DOHH2 (cell line): ENCODE data around the gene DNASE1L1.

Experiments used
- H3F3A ChIP-seq: fragments of 200-600 bp; sonication (generic), shearing (Covaris generic); 2 replicates; pipeline ENCODE4 v1.6.0; 2016; ENCODE audit warnings: antibody characterized with exemption, mild to moderate bottlenecking; ENCODE audit not compliant: control insufficient read depth, insufficient read depth
- H3K27ac ChIP-seq: fragments of 200-600 bp; sonication (generic); 2 replicates; pipeline ENCODE4 v1.5.1; 2014; ENCODE audit warnings: low read depth, mild to moderate bottlenecking, low read length, moderate library complexity
- H3K27me3 ChIP-seq: fragments of 200-600 bp; sonication (generic); 2 replicates; pipeline ENCODE4 v1.6.1; 2014; ENCODE audit warnings: mild to moderate bottlenecking, low read length, mixed read lengths; ENCODE audit not compliant: control insufficient read depth
- H3K36me3 ChIP-seq: fragments of 200-600 bp; sonication (generic); 2 replicates; pipeline ENCODE4 v1.6.1; 2014; ENCODE audit warnings: mild to moderate bottlenecking, low read length, moderate library complexity, mixed read lengths; ENCODE audit not compliant: control insufficient read depth
- H3K4me1 ChIP-seq: fragments of 200-600 bp; sonication (generic); 2 replicates; pipeline ENCODE4 v1.6.1; 2014; ENCODE audit warnings: mild to moderate bottlenecking, low read length, mixed read lengths; ENCODE audit not compliant: control insufficient read depth
- H3K4me2 ChIP-seq: fragments of 200-600 bp; sonication (generic); 2 replicates; pipeline ENCODE4 v1.6.0; 2014; ENCODE audit warnings: mild to moderate bottlenecking, low read length, moderate library complexity
- H3K4me3 ChIP-seq: fragments of 200-600 bp; sonication (generic); 2 replicates; pipeline ENCODE4 v1.5.1; 2014; ENCODE audit warnings: mild to moderate bottlenecking, low read length, mixed read lengths
- H3K79me2 ChIP-seq: fragments of 200-600 bp; sonication (generic); 2 replicates; pipeline ENCODE4 v1.6.1; 2014; ENCODE audit warnings: mild to moderate bottlenecking, low read length, mixed read lengths; ENCODE audit not compliant: control insufficient read depth
- H3K9me2 ChIP-seq: fragments of 200-600 bp; sonication (generic); replicated peaks from 2 replicates; pipeline ENCODE4 v1.6.1; 2014; ENCODE audit warnings: mild to moderate bottlenecking, low read length, mixed read lengths; ENCODE audit not compliant: control insufficient read depth
- H3K9me3 ChIP-seq: fragments of 200-600 bp; sonication (generic); 2 replicates; pipeline ENCODE4 v1.6.1; 2014; ENCODE audit warnings: antibody characterized with exemption, low read length, mixed read lengths; ENCODE audit not compliant: control insufficient read depth, insufficient read depth
- H4K20me1 ChIP-seq: fragments of 200-600 bp; sonication (generic); 2 replicates; pipeline ENCODE4 v1.6.0; 2014; ENCODE audit warnings: low read depth, mild to moderate bottlenecking, antibody characterized with exemption, low read length, moderate library complexity; ENCODE audit not compliant: control insufficient read depth, insufficient read depth
- CTCF ChIP-seq: fragments of 200-600 bp; sonication (generic); IDR thresholded peaks from one replicate; pipeline ENCODE4 v1.5.1; 2014; ENCODE audit warnings: antibody characterized with exemption, mild to moderate bottlenecking, low read depth, low read length; ENCODE audit not compliant: poor library complexity, severe bottlenecking
- EZH2phosphoT487 ChIP-seq: fragments of 200-600 bp; sonication (generic); IDR thresholded peaks from 2 replicates; pipeline ENCODE4 v1.6.1; 2017; ENCODE audit warnings: borderline replicate concordance, mild to moderate bottlenecking, antibody characterized with exemption, low read length, moderate library complexity, mixed read lengths

DNASE1L1 gene

DNA sequence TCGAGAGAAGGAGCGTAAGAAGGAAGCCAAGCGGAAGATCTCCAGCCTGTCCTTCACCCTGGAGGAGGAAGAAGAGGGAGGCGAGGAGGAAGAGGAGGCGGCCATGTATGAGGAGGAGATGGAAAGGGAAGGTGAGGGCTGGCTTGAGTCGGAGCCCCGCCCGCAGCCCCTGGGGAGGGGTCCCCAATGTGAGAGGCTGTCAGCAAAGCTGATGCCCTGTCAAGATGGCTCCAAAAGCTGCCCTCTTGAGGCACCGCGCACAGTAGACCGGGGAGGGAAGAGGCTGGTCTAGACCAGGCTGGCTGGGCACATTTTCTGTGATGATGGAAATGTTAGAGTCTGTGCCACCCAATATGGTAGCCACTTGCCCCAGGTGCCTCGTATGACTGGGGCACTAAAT, 37.4 kb upstream of the DNASE1L1 start:
- H3F3A ChIP-seq, result peaks cover 2% of the 10 kb centered on the region; the same call in 1 of the 2 replicates
- no peak overlapping the region for H3K27ac ChIP-seq
- no peak overlapping the region for H3K4me2 ChIP-seq
- H3K79me2 ChIP-seq, result no peaks in the 10 kb centered on the region; the same call in 1 of the 2 replicates
- peaks cover 6% of the 10 kb centered on the region; the same call in 1 of the 2 replicates for H3K36me3 ChIP-seq
- H3K9me3 ChIP-seq, result no peaks in the 10 kb centered on the region
- H3K27me3 ChIP-seq, result no peaks in the 10 kb centered on the region
- no peaks in the 10 kb centered on the region for H3K9me2 ChIP-seq
- H3K4me1 ChIP-seq, result peaks cover 14% of the 10 kb centered on the region
- no peak overlapping the region for H3K4me3 ChIP-seq
- TF ChIP-seq EZH2phosphoT487, result no peak
- no peak for TF ChIP-seq CTCF
- no peaks in the 10 kb centered on the region for H4K20me1 ChIP-seq

- Histone ChIP-seq H3K4me2 (no peak overlapping the region), H3K27me3 (no peaks in the 10 kb centered on the region), H3K79me2 (no peaks in the 10 kb centered on the region; the same call in 1 of the 2 replicates), H3K4me3 (no peak overlapping the region), H3K4me1 (peaks cover 14% of the 10 kb centered on the region), H3K27ac (no peak overlapping the region), H3K9me3 (no peaks in the 10 kb centered on the region), H3K9me2 (no peaks in the 10 kb centered on the region), H3K36me3 (peaks cover 6% of the 10 kb centered on the region; the same call in 1 of the 2 replicates), H4K20me1 (no peaks in the 10 kb centered on the region), H3F3A (peaks cover 2% of the 10 kb centered on the region; the same call in 1 of the 2 replicates)
- TF ChIP-seq EZH2phosphoT487 (no peak), CTCF (no peak)
Measured at GRCh38 chrX:154445776-154446175, 36.7 kb upstream of the DNASE1L1 start.

DNA sequence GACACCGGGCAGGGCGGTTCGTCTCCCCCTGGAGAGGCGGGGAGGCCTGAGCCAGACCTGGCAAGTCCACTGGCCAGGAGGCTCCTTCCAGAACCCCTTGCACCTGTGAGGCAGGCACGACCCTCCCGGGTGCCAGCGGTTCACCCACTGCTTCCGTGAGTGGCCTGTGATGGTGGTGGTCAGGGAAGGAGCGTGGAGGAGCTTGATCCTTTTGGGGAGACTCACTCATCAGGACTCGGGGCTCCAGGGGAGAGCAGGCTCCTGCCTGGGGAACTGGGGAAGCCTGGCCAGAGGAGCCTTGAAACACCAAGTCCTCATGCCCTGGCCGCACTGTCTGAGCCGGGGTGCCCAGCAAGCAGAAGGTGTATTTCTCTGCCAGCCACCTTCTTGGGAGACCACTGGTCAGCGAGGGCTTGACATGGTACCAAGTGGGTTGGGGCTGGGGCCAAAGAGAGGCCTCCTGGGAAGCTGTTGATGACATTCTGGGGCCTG, 35.7 kb upstream of the DNASE1L1 start:
- H4K20me1 ChIP-seq, result no peaks in the 10 kb centered on the region
- H3K4me2 ChIP-seq, result peak overlapping the region; percentile 79
- H3F3A ChIP-seq, result peaks cover 2% of the 10 kb centered on the region; the same call in 1 of the 2 replicates
- H3K36me3 ChIP-seq, result peaks cover 8% of the 10 kb centered on the region
- peak overlapping the region; percentile 74 for H3K4me3 ChIP-seq
- no peaks in the 10 kb centered on the region for H3K9me3 ChIP-seq
- no peaks in the 10 kb centered on the region for H3K9me2 ChIP-seq
- H3K27me3 ChIP-seq, result no peaks in the 10 kb centered on the region
- H3K79me2 ChIP-seq, result no peaks in the 10 kb centered on the region; the same call in 1 of the 2 replicates
- H3K4me1 ChIP-seq, result peaks cover 14% of the 10 kb centered on the region
- no peak overlapping the region for H3K27ac ChIP-seq
- TF ChIP-seq CTCF, result no peak
- no peak for TF ChIP-seq EZH2phosphoT487
